KOPT-K1 (cell line): ENCODE data around the gene MARCHF6.
"Not testable (repeated sequence)": the region's sequence is repeated elsewhere in the genome, so short reads cannot be mapped to it uniquely, and the experiment has no call there.

Experiments used
- H3K27ac ChIP-seq: fragments of 200-600 bp; sonication (generic); 2 replicates; pipeline ENCODE4 v1.5.1; 2016; ENCODE audit warnings: antibody characterized with exemption, mild to moderate bottlenecking, low read depth, low read length; ENCODE audit not compliant: poor library complexity, severe bottlenecking
- H3K36me3 ChIP-seq: fragments of 200-600 bp; sonication (generic); 2 replicates; pipeline ENCODE4 v1.5.1; 2017; ENCODE audit warnings: antibody characterized with exemption, mild to moderate bottlenecking, low read length, moderate library complexity; ENCODE audit not compliant: insufficient read depth
- H3K9me3 ChIP-seq: fragments of 200-600 bp; sonication (generic); 2 replicates; pipeline ENCODE4 v1.5.1; 2017; ENCODE audit warnings: antibody characterized with exemption, low read length, mild to moderate bottlenecking; ENCODE audit not compliant: insufficient read depth, poor library complexity, severe bottlenecking

Gene MARCHF6

DNA sequence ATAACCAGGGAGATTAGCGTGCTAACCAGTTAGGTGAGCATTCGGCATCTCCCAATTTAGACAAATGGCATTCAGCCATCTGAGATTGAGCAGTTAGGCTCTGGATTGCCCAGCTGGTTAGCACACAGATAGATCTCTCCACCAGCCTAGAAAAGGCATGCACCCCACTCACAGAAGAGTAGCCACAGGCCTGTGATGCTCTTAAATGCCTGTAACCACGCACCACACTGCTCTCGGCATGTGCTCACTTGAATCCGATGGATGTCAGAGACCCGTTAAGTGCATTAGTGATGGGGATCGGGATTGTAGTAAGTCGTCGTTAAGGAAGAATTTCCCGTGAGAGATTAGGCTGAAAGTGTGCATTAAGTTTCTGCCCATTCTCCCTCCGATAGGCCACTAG is 23.0 kb downstream of the MARCHF6 start:
- peaks cover 7% of the 10 kb centered on the region for H3K9me3 ChIP-seq
- peaks cover 28% of the 10 kb centered on the region for H3K36me3 ChIP-seq
- H3K27ac ChIP-seq = peak overlapping the region; percentile 78

- peaks cover 34% of the 10 kb centered on the region for H3K36me3 ChIP-seq
- peaks cover 7% of the 10 kb centered on the region for H3K9me3 ChIP-seq
- peak overlapping the region; percentile 78 for H3K27ac ChIP-seq
Observed at GRCh38 chr5:10377081-10377480, 23.6 kb downstream of the MARCHF6 start.

GRCh38 chr5:10381803-10382202 is 28.3 kb downstream of the MARCHF6 start:
- no peak overlapping the region for H3K27ac ChIP-seq
- H3K9me3 ChIP-seq = no peaks in the 10 kb centered on the region
- peaks cover 70% of the 10 kb centered on the region for H3K36me3 ChIP-seq

- H3K9me3 ChIP-seq = no peaks in the 10 kb centered on the region
- H3K27ac ChIP-seq = no peak overlapping the region
- H3K36me3 ChIP-seq = peaks cover 93% of the 10 kb centered on the region
Observed at GRCh38 chr5:10384483-10384882, 31.0 kb downstream of the MARCHF6 start.

DNA sequence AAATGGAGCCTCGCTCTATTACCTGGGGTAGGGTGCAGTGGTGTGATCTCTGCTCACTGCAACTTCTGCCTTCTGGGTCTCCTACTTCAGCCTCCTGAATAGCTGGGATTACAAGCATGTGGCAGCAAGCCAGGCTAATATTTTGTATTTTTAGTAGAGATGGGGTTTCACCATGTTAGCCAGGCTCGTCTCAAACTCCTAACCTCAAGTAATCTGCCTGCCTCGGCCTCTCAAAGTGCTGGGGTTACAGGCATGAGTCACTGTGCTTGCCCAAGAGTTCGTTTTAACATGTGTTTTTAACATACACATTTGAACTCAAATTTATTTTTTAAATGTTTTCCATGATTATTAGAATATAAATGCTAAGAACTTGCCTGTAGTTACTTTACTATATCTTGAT is 34.2 kb downstream of the MARCHF6 start:
- no peaks in the 10 kb centered on the region for H3K9me3 ChIP-seq
- H3K27ac ChIP-seq = no peak overlapping the region
- peaks cover 95% of the 10 kb centered on the region for H3K36me3 ChIP-seq

GRCh38 chr5:10391130-10391529 is 37.6 kb downstream of the MARCHF6 start:
- Histone ChIP-seq H3K36me3 (peaks cover 98% of the 10 kb centered on the region), H3K9me3 (no peaks in the 10 kb centered on the region), H3K27ac (no peak overlapping the region)

DNA sequence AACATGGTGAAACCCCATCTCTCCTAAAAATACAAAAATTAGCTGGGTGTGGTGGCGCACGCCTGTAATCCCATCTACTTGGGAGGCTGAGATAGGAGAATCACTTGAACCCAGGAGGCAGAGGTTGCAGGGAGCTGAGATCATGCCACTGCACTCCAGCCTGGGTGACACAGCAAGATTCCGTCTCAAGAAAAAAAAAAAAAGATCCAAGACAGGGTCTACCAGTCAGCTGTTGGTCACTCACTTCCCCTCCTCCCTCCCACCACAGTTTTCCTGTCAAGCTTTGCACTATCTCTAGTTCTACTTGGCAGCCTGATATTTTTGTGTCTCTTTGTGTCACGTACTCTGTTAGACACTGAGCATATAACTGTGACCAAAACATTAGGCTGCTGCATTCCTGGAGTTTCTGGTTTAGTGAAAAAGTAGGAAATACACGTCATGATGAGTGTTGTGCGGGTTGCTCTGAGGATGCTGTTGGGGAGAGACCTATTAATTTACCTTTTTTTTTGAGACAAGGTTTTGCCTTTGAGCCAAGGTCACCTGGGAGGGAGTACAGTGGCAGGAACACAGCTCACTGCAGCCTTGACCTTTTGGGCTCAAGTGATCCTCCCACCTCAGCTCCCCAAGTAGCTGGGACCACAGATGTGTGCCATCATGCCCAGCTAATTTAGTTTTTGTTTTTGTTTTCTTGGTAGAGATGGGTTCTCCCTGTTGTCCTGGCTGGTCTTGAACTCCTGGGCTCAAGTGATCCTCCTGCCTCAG is 39.3 kb downstream of the MARCHF6 start:
- H3K27ac ChIP-seq, H3K9me3 ChIP-seq: not testable (repeated sequence)
- H3K36me3 ChIP-seq = peaks cover 100% of the 10 kb centered on the region

GRCh38 chr5:10393491-10393890 is 40.0 kb downstream of the MARCHF6 start:
- H3K36me3 ChIP-seq = peaks cover 100% of the 10 kb centered on the region
- H3K9me3 ChIP-seq = no peaks in the 10 kb centered on the region
- H3K27ac ChIP-seq = no peak overlapping the region

DNA sequence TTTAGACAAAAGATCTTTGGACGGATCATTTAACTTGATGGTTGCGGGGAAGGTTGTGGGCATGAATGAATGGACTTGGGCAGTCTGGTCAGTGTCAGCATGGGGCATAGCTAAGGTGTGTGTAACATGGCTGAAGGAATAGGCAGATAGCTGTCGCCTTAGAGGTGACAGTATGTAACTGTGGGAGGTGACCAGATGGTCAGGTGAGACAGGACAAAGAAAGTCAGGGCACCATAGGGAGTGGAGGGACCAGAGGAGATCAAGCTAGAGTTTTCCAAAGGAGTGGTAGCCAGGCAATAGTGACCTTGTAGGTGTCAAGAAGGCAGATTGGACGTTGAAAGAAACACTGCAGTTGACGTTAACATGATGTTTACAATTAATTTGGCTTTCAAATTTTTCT is 43.1 kb downstream of the MARCHF6 start:
- H3K27ac ChIP-seq = no peak overlapping the region
- no peaks in the 10 kb centered on the region for H3K9me3 ChIP-seq
- H3K36me3 ChIP-seq = peaks cover 96% of the 10 kb centered on the region

GRCh38 chr5:10399839-10400238 is 46.3 kb downstream of the MARCHF6 start:
- Histone ChIP-seq H3K36me3 (peaks cover 96% of the 10 kb centered on the region), H3K9me3 (no peaks in the 10 kb centered on the region), H3K27ac (no peak overlapping the region)

DNA sequence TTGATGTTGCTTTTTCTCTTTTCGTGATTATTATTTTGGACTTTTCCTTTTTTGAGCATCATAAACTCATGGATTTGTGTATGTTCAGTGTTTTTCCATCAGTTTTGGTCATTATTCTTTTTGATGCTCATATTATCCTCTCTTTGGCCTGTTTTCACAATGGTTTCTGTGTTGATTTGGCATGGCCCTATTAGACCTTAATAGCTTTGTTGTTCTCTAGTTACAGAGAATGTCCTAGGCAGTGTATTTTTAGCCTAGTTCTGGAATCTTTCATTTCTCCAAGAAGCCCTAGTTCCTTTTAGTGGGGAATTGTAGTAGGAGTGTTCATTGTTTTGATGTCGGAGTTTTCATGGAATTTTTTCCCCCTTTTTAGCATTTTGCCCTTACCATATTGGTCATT is 46.9 kb downstream of the MARCHF6 start:
- Histone ChIP-seq H3K9me3 (no peaks in the 10 kb centered on the region), H3K36me3 (peaks cover 96% of the 10 kb centered on the region), H3K27ac (no peak overlapping the region)

DNA sequence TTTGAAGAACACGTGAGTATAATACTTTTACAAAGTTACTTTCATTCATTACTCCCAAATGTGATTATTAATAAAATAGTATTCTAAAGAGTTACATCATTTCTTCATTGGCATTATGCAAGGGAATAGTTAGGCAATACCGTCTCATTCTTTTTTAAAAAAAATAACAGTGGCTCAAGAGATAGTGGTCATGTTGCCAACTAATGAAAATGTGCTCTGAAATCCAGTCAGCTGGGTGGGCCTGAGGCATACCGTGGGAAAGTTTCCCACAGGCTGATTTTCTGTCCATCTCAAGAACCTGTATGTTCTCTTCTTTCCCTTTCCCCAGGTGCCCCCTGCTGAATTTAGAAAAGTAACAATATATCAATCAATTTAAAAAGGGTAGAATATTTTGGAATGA is 47.3 kb downstream of the MARCHF6 start:
- Histone ChIP-seq H3K27ac (no peak overlapping the region), H3K9me3 (no peaks in the 10 kb centered on the region), H3K36me3 (peaks cover 96% of the 10 kb centered on the region)

GRCh38 chr5:10401498-10401897 is 48.0 kb downstream of the MARCHF6 start:
- Histone ChIP-seq H3K27ac (no peak overlapping the region), H3K36me3 (peaks cover 96% of the 10 kb centered on the region), H3K9me3 (no peaks in the 10 kb centered on the region)
